Kidney (tissue), 14 donors: ENCODE results near the gene PCLO. TPM values are rescaled to one million over a fixed set of nuclear protein-coding genes. Genes with fewer than 3 reads are reported as not detected.

Source experiments
- DNase-seq, 5 donors: peaks; one replicate each; pipeline ENCODE4 v3.0.0-alpha.2; 2013 to 2020
- FAIRE-seq: peaks from 2 replicates; lab custom pipeline; 2012; peaks lifted over from hg19 to GRCh38; lab: Jason Lieb, UNC
- H3K27ac ChIP-seq, 2 donors: one replicate each; pipeline ENCODE4 v1.7.0; 2013; ENCODE audit warnings: low read depth in 2 of 2, low read length in 2 of 2, inconsistent platforms in 1 of 2
- H3K27me3 ChIP-seq: one replicate; pipeline ENCODE4 v1.7.1; 2013; ENCODE audit warnings: low read length, inconsistent platforms; ENCODE audit not compliant: control insufficient read depth, insufficient read depth
- H3K36me3 ChIP-seq, 3 donors: one replicate each; pipeline versions ENCODE4 v1.7.0 to v1.7.1; 2013; ENCODE audit warnings: low read length in 3 of 3, control low read depth in 1 of 3, inconsistent platforms in 1 of 3; ENCODE audit not compliant: insufficient read depth in 3 of 3, control insufficient read depth in 2 of 3
- H3K4me1 ChIP-seq, 3 donors: one replicate each; pipeline versions ENCODE4 v1.7.0 to v1.7.1; 2013; ENCODE audit warnings: low read length in 3 of 3, inconsistent platforms in 1 of 3, low read depth in 1 of 3; ENCODE audit not compliant: control insufficient read depth in 2 of 3, insufficient read depth in 2 of 3
- H3K4me3 ChIP-seq, 3 donors: one replicate each; pipeline versions ENCODE4 v1.7.0 to v1.8.1; 2013; ENCODE audit warnings: low read length in 3 of 3, control low read depth in 1 of 3, inconsistent platforms in 1 of 3
- H3K9ac ChIP-seq, 3 donors: one replicate each; pipeline versions ENCODE4 v1.7.0 to v1.7.1; 2013; ENCODE audit warnings: low read length in 3 of 3, control low read depth in 1 of 3, inconsistent platforms in 1 of 3
- H3K9me3 ChIP-seq, 3 donors: one replicate each; pipeline versions ENCODE4 v1.7.0 to v1.7.1; 2013; ENCODE audit warnings: low read length in 3 of 3, control low read depth in 1 of 3, inconsistent platforms in 1 of 3; ENCODE audit not compliant: control insufficient read depth in 2 of 3, insufficient read depth in 1 of 3
- intact Hi-C: fragments of 100-400 bp; cut with DNase I; formaldehyde crosslinking; loops from one replicate; pipeline ENCODE4 v1.11.1; 2022
- polyA plus RNA-seq: library from polyadenylated mRNA; stranded (reverse); fragments of 350-450 nt; fragmentation: Illumina TruSeq; extraction: RNeasy Lipid Tissue Mini Kit (QIAGEN cat#74804); gene quantifications from one replicate; pipeline ENCODE4 v1.2.3, GENCODE V29; 2014; ENCODE audit warnings: low read depth, low replicate concordance; ENCODE audit not compliant: insufficient read depth
- total RNA-seq: library from RNA; stranded (reverse); fragmentation: NEBNext Ultra II Directional; extraction: Animal tissue kit (Norgen Biotek cat#: 25700); gene quantifications from one replicate; pipeline ENCODE4 v1.2.1, GENCODE V29; 2021
- TF ChIP-seq, protein P1 (sequence below): IDR thresholded peaks from 3 replicates; pipeline ENCODE4 v1.5.1; 2012; ENCODE audit warnings: mild to moderate bottlenecking, moderate library complexity, borderline replicate concordance; ENCODE audit not compliant: insufficient read depth; ENCODE audit errors: extremely low read depth
- donor health status: control.
- donor health status: control.
- donor health status: control.
- donor health status: control.
- donor health status: control.
- donor health status: DM: yes; HTN: yes; CAD: no.
- donor health status: Normal renal cell carcinoma (clear cell type).

PCLO gene
- total and polyA plus RNA-seq, 2 donors from 2014 or later: 4.0 to 12.0 TPM

DNA sequence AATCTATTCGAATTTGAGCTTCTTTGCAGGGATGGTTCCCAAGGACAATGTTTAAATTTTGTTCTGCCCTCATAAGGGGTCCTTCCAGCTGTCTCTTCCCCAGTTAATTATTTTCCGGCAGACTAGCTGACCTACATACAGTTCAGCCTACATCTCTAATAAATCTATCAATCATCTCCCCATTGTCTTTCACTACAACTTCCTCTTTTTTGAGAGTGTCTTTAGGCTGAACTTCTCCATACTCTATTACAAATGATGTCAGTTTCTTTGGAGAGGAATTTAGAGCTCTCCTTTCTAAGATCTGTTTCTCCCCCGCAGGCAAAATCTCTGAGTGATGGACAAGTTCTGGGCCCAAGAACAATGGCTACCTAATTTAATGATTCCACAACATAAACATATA is 122.2 kb downstream of the PCLO start:
- intact Hi-C loops: no loop called here
- DNase-seq: no peak
- TF ChIP-seq, protein P1, sequence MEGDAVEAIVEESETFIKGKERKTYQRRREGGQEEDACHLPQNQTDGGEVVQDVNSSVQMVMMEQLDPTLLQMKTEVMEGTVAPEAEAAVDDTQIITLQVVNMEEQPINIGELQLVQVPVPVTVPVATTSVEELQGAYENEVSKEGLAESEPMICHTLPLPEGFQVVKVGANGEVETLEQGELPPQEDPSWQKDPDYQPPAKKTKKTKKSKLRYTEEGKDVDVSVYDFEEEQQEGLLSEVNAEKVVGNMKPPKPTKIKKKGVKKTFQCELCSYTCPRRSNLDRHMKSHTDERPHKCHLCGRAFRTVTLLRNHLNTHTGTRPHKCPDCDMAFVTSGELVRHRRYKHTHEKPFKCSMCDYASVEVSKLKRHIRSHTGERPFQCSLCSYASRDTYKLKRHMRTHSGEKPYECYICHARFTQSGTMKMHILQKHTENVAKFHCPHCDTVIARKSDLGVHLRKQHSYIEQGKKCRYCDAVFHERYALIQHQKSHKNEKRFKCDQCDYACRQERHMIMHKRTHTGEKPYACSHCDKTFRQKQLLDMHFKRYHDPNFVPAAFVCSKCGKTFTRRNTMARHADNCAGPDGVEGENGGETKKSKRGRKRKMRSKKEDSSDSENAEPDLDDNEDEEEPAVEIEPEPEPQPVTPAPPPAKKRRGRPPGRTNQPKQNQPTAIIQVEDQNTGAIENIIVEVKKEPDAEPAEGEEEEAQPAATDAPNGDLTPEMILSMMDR: no peak
- no peak for FAIRE-seq
- H3K9ac ChIP-seq: no peak overlapping the region
- H3K4me3 ChIP-seq: no peak overlapping the region
- no peaks in the 10 kb centered on the region for H3K36me3 ChIP-seq
- no peaks in the 10 kb centered on the region for H3K9me3 ChIP-seq
- H3K27me3 ChIP-seq: no peaks in the 10 kb centered on the region
- H3K4me1 ChIP-seq: peaks cover 0 to 5% (median 0%) of the 10 kb centered on the region in 3 donors
- H3K27ac ChIP-seq: no peak overlapping the region

DNA sequence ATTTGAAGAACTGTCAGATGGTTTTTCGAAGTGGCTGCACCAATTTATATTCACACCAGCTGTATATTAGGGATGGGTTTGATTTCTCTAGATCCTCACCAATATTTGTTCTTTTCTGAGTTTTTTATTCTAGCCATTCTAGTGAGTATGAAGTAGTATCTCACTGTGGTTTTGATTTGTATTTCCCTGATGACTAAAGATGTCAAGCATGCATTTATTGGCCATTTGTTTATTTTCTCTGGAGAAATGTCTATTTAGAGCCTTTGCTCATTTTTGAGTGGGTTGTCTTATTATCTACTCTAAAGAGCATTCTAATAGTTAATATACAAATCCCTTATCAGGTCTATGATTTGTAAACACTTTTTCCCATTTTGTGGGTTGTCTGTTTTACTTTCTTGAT is 123.9 kb downstream of the PCLO start:
- no peaks in the 10 kb centered on the region for H3K9me3 ChIP-seq
- H3K9ac ChIP-seq: no peak overlapping the region
- H3K27me3 ChIP-seq: no peaks in the 10 kb centered on the region
- H3K36me3 ChIP-seq: no peaks in the 10 kb centered on the region
- no peak overlapping the region for H3K27ac ChIP-seq
- DNase-seq (no peak), FAIRE-seq (no peak)
- H3K4me3 ChIP-seq: no peak overlapping the region
- TF ChIP-seq, protein P1: no peak
- intact Hi-C loops: no loop called here
- H3K4me1 ChIP-seq: peaks cover 0 to 5% (median 0%) of the 10 kb centered on the region in 3 donors

DNA sequence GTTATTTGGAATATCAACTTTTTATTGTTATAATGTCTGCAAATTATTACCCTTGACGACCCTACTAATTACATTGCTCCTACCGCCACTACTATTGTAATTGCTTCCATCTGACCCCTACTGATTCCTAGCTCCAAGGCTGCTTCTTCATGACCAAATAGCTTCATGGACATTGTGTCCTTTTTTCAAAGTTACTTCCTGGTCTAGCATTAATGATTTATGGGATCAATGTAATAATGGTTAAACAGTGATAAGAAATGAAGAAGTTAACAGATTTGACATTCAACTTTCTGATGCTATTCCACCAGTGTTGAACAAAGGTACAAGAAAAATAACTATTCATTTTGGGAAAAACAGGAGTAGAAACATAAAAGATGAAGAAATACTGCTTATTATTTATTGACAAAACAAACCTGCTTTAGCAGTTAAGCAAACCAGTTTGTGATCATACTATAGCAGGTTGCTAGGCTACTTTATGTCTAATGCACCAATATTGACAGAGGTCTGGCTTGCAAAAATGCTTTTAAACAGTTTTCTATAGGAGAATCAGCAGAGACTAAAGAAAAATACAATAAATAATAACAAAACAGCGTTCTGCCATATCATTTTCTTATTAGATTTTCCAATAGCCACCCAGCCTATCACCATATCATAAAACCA is 125.8 kb downstream of the PCLO start:
- FAIRE-seq (no peak), DNase-seq (no peak)
- Histone ChIP-seq H3K36me3 (no peaks in the 10 kb centered on the region), H3K9ac (no peak overlapping the region), H3K9me3 (no peaks in the 10 kb centered on the region), H3K4me3 (no peak overlapping the region), H3K27me3 (no peaks in the 10 kb centered on the region), H3K4me1 (peaks cover 0 to 5% (median 0%) of the 10 kb centered on the region in 3 donors), H3K27ac (no peak overlapping the region)
- intact Hi-C loops: no loop called here
- TF ChIP-seq, protein P1: no peak

GRCh38 chr7:83036130-83036529 is 126.6 kb downstream of the PCLO start:
- no peaks in the 10 kb centered on the region for H3K9me3 ChIP-seq
- peaks cover 0 to 5% (median 0%) of the 10 kb centered on the region in 3 donors for H3K4me1 ChIP-seq
- H3K4me3 ChIP-seq: no peak overlapping the region
- intact Hi-C loops: no loop called here
- no peaks in the 10 kb centered on the region for H3K27me3 ChIP-seq
- DNase-seq (no peak), FAIRE-seq (no peak)
- TF ChIP-seq, protein P1: no peak
- no peak overlapping the region for H3K27ac ChIP-seq
- H3K9ac ChIP-seq: no peak overlapping the region
- H3K36me3 ChIP-seq: no peaks in the 10 kb centered on the region
